RWPE2 (cell line): ENCODE results near the gene ENTPD2.
A peak's percentile ranks its signal among the peaks of the same experiment; 100 is the strongest.
"Not testable (repeated sequence)": the region's sequence is repeated elsewhere in the genome, so short reads cannot be mapped to it uniquely, and the experiment has no call there.

Experiments
- ATAC-seq: fragments of 200-7000 bp; cut with Tn5 transposase; 3 replicates; pipeline ENCODE4 v1.9.1; 2021; ENCODE audit warnings: low read depth
- DNase-seq: peaks from one replicate; pipeline ENCODE4 v3.0.0-alpha.2; 2020; ENCODE audit warnings: low spot score
- H3K27ac ChIP-seq: fragments of 450-650 bp; 2 replicates; pipeline ENCODE4 v1.5.1; 2017; ENCODE audit warnings: mild to moderate bottlenecking; ENCODE audit not compliant: poor library complexity, severe bottlenecking
- H3K27me3 ChIP-seq: fragments of 250-450 bp; sonication (Bioruptor Pico); 2 replicates; pipeline ENCODE4 v1.5.1; 2021; ENCODE audit warnings: mild to moderate bottlenecking, moderate library complexity; ENCODE audit not compliant: insufficient read depth, poor library complexity, severe bottlenecking
- H3K36me3 ChIP-seq: fragments of 250-450 bp; sonication (Bioruptor Pico); 2 replicates; pipeline ENCODE4 v1.5.1; 2020; ENCODE audit warnings: low read depth, mild to moderate bottlenecking, moderate library complexity
- H3K4me1 ChIP-seq: fragments of 250-450 bp; sonication (Bioruptor Pico); 2 replicates; pipeline ENCODE4 v1.5.1; 2021; ENCODE audit warnings: mild to moderate bottlenecking, moderate library complexity; ENCODE audit not compliant: insufficient read depth, poor library complexity, severe bottlenecking
- H3K4me3 ChIP-seq: fragments of 250-450 bp; sonication (Bioruptor Pico); 2 replicates; pipeline ENCODE4 v1.5.1; 2021; ENCODE audit warnings: mild to moderate bottlenecking, moderate library complexity; ENCODE audit not compliant: severe bottlenecking
- H3K9me3 ChIP-seq: fragments of 250-450 bp; sonication (Bioruptor Pico); 2 replicates; pipeline ENCODE4 v1.5.1; 2021; ENCODE audit warnings: mild to moderate bottlenecking, moderate library complexity; ENCODE audit not compliant: severe bottlenecking
- CTCF ChIP-seq: fragments of 450-650 bp; IDR thresholded peaks from one replicate; pipeline ENCODE4 v1.5.1; 2017; ENCODE audit warnings: mild to moderate bottlenecking, moderate library complexity; ENCODE audit not compliant: poor library complexity, severe bottlenecking

ENTPD2 gene

GRCh38 chr9:137006116-137007003 is 47.5 kb downstream of the ENTPD2 start:
- no peaks in the 10 kb centered on the region for H3K27me3 ChIP-seq
- ATAC-seq (no peak), DNase-seq (no peak)
- no peak for TF ChIP-seq CTCF
- no peaks in the 10 kb centered on the region for H3K36me3 ChIP-seq
- no peak overlapping the region for H3K4me3 ChIP-seq
- H3K9me3 ChIP-seq: no peaks in the 10 kb centered on the region
- H3K27ac ChIP-seq: no peak overlapping the region
- H3K4me1 ChIP-seq: no peaks in the 10 kb centered on the region

GRCh38 chr9:137004285-137004684 is 49.6 kb downstream of the ENTPD2 start:
- H3K9me3 ChIP-seq, ATAC-seq, DNase-seq, H3K4me1 ChIP-seq, H3K27me3 ChIP-seq, H3K27ac ChIP-seq, H3K36me3 ChIP-seq, H3K4me3 ChIP-seq: not testable (repeated sequence)
- peak; percentile 49 for TF ChIP-seq CTCF

DNA sequence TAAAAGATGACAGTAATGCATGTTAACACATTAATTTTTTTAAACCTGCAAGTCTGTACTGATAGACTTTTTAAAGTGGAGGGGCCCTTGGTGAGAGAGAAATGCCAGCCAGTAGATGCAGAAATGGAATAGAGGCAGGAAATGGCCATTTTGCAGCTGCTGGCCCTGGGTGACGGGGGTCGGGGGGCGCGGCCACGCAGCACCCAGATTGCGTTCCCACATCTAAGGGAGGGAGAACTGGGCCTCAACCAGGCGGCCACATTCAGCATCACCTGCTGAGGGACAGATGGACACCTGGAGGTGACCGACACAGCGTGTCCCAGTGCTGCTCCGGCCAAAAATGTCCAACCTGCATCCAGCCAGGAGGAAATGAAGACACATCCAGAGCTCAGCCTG is 51.2 kb downstream of the ENTPD2 start:
- H3K4me1 ChIP-seq: peaks cover 15% of the 10 kb centered on the region
- H3K4me3 ChIP-seq: no peak overlapping the region
- H3K36me3 ChIP-seq: no peaks in the 10 kb centered on the region
- no peaks in the 10 kb centered on the region for H3K9me3 ChIP-seq
- H3K27me3 ChIP-seq: no peaks in the 10 kb centered on the region
- no peak for DNase-seq
- no peak for TF ChIP-seq CTCF
- no peak for ATAC-seq
- no peak overlapping the region for H3K27ac ChIP-seq

DNA sequence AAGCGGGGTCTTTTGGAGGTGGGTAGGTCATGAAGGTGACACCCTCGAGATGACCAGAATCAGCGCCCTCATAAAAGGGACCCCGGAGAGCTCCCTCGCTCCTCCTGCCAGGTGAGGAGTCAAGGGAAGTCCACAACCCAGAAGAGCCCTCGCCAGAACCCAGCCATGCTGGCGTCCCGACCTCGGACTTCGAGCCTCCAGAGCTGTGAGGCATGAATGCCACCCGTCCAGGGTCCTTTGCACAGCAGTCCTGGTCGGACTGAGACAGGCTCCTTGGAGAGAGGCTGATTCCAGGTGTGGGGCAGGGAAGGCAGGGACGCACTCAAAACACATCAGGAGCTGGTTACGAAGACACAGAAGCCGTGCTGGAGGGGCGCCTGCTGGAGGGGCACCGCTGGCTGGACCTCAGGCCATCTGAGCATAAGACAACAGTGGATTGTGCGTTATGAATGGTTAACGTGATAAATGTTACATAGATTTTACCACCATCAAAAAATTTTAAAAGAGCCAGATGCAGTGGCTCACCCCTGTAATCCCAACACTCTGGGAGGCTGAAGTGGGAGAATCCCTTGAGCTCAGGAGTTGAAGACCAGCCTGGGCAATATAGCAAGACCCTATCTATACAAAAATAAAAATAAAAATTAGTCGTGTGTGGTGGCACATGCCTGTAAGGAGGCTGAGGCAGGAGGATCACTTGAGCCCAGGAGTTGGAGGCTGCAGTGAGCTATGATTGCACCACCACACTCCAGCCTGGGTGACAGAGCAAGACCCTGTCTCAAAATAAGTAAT is 51.8 kb downstream of the ENTPD2 start:
- Histone ChIP-seq H3K4me3 (no peak overlapping the region), H3K27me3 (no peaks in the 10 kb centered on the region)

More for the DNA sequence above, 51.8 kb downstream of the ENTPD2 start:
- ATAC-seq: no peak
- TF ChIP-seq CTCF: no peak
- DNase-seq: no peak
- Histone ChIP-seq H3K36me3 (no peaks in the 10 kb centered on the region), H3K4me1 (peaks cover 18% of the 10 kb centered on the region), H3K27ac (no peak overlapping the region), H3K9me3 (no peaks in the 10 kb centered on the region)
